22Rv1 (cell line): ENCODE measurements around the gene SDK2.

Experiments used
- H3K27ac ChIP-seq: fragments of 450-650 bp; 2 replicates; pipeline ENCODE4 v1.5.1; 2017
- ZFX ChIP-seq: fragments of 450-650 bp; IDR thresholded peaks from 2 replicates; pipeline ENCODE4 v1.6.1; 2017; ENCODE audit warnings: antibody characterized with exemption, borderline replicate concordance
- TF ChIP-seq, protein P1 (sequence below): fragments of 450-650 bp; IDR thresholded peaks from 2 replicates; pipeline ENCODE4 v1.5.1; 2017; ENCODE audit warnings: mild to moderate bottlenecking

The SDK2 gene

DNA sequence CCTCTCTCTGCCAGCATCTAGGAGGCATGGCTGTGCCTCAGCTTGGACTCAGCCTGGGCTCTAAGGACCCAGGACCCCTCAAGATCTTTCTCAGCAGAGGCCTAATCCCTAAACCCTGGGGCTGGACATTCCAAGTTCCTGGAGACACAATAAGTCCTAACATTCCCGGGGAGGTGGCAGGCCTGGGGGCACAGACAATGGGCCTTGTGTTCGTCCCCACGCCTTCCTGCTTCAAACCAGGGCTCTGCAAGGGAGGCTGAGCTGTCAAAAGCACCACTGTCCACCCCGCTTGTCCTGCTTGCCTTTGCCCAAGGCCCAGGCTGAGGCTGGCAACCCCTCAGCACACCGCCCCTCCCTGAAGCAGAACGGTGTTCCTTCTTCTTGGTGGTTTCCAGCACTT, 13.7 kb downstream of the SDK2 start:
- H3K27ac ChIP-seq, result no peak overlapping the region
- TF ChIP-seq ZFX, result no peak
- TF ChIP-seq, protein P1, sequence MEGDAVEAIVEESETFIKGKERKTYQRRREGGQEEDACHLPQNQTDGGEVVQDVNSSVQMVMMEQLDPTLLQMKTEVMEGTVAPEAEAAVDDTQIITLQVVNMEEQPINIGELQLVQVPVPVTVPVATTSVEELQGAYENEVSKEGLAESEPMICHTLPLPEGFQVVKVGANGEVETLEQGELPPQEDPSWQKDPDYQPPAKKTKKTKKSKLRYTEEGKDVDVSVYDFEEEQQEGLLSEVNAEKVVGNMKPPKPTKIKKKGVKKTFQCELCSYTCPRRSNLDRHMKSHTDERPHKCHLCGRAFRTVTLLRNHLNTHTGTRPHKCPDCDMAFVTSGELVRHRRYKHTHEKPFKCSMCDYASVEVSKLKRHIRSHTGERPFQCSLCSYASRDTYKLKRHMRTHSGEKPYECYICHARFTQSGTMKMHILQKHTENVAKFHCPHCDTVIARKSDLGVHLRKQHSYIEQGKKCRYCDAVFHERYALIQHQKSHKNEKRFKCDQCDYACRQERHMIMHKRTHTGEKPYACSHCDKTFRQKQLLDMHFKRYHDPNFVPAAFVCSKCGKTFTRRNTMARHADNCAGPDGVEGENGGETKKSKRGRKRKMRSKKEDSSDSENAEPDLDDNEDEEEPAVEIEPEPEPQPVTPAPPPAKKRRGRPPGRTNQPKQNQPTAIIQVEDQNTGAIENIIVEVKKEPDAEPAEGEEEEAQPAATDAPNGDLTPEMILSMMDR, result no peak

- TF ChIP-seq ZFX, result no peak
- TF ChIP-seq, protein P1, result no peak
- no peak overlapping the region for H3K27ac ChIP-seq
Measured at GRCh38 chr17:73628642-73629552, 15.3 kb downstream of the SDK2 start.

DNA sequence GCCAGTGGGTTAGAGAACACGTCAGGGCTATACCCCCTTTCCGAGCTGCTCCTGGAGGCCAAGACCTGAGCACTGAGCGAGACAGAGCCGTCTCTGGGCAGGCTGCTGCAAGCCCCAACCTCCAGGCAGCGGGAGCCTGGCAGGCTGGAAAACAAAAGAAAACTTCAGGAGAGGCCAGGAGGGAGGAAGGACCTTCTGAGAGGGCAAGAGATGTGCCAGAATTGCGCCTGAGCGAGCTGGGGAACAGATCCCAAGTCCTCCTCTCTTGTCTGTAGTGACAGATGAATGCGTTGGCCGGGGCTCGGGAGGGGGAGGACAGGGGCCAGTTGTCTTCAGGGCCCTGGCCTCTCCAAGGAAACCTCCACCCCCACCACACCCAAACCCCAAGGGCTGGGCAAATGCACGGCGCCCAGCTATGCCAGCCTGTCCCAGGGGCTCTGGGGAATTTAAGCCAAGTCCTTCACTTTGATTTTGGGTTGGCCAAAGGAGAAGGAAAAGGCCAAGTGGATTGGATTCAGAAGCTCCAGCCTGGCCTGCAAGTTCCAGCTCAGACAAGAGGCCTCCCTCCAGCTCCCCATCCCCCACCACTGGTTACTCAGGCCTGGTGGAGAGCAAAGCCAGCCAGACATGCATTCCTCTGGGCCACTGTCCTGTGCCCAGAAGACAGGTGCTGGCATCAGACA, 18.1 kb downstream of the SDK2 start:
- TF ChIP-seq ZFX, result no peak
- TF ChIP-seq, protein P1, result no peak
- no peak overlapping the region for H3K27ac ChIP-seq

DNA sequence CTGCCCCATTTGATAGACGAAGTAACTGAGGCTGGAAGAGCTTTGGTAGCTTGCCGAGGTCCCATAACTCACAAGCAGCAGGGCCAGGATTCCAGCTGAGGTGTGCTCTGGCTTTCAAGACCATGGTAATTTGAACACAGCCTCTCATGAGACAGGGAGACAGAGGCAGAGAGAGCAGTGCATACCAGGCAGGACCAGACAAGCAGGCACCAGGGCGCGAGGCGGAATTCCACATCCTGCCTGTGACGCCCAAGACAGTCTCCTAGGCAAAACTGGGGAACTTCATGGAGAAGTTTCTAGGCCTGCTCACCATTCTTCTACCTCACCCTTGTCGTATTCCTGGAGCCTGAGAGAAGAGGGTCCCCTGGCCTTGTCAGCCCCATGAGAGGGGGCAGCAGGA, 19.2 kb downstream of the SDK2 start:
- TF ChIP-seq, protein P1, result no peak
- no peak for TF ChIP-seq ZFX
- no peak overlapping the region for H3K27ac ChIP-seq

DNA sequence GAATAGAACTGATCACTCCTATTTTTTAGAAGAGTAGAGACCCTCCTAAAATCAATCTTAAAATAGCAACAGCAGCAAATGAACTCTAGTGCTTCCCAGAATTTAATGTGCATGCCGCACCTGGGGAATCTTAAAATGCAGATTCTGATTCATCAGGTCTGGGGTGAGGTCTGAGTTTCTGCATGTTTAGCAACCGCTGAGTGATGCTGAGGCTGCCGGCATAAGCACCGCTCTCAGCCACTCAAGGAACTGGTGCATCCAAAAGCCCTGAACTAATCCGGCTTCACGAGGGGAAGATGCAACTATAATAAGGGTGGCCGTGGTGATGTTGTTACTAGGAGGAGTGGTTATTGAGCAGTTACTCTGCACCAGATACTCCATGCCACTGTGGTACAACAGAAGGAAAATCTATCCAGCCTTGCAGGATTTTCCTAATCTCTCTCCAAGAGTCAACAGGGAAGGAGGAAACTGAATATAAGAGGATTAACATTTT, 19.7 kb downstream of the SDK2 start:
- TF ChIP-seq, protein P1, result no peak
- no peak for TF ChIP-seq ZFX

GRCh38 chr17:73623818-73624217, 20.4 kb downstream of the SDK2 start:
- H3K27ac ChIP-seq, result no peak overlapping the region

More for the DNA sequence above, 19.7 kb downstream of the SDK2 start:
- H3K27ac ChIP-seq, result no peak overlapping the region

More at GRCh38 chr17:73623818-73624217, 20.4 kb downstream of the SDK2 start:
- no peak for TF ChIP-seq ZFX
- TF ChIP-seq, protein P1, result no peak
